Frontal cortex (tissue), 4 donors: ENCODE results near the gene SPATC1L. TPM values are rescaled to one million over a fixed set of nuclear protein-coding genes. Genes with fewer than 3 reads are reported as not detected.
A peak's percentile ranks its signal among the peaks of the same experiment; 100 is the strongest.
"Not testable (repeated sequence)": the region's sequence is repeated elsewhere in the genome, so short reads cannot be mapped to it uniquely, and the experiment has no call there.

Source experiments
- DNase-seq, 2 donors: peaks; one replicate each; pipeline ENCODE4 v3.0.0; 2012; ENCODE audit warnings: low spot score in 2 of 2
- FAIRE-seq: peaks from 2 replicates; lab custom pipeline; 2012; peaks lifted over from hg19 to GRCh38; lab: Jason Lieb, UNC
- total RNA-seq: library from RNA; depleted of rRNA; stranded (reverse); fragments of >200 nt; gene quantifications from one replicate; pipeline ENCODE4 v1.2.3, GENCODE V29; 2014
- donor health status: control.
- donor health status: control.
- donor health status: control.

Gene SPATC1L
- total RNA-seq, result 4.9 TPM

DNA sequence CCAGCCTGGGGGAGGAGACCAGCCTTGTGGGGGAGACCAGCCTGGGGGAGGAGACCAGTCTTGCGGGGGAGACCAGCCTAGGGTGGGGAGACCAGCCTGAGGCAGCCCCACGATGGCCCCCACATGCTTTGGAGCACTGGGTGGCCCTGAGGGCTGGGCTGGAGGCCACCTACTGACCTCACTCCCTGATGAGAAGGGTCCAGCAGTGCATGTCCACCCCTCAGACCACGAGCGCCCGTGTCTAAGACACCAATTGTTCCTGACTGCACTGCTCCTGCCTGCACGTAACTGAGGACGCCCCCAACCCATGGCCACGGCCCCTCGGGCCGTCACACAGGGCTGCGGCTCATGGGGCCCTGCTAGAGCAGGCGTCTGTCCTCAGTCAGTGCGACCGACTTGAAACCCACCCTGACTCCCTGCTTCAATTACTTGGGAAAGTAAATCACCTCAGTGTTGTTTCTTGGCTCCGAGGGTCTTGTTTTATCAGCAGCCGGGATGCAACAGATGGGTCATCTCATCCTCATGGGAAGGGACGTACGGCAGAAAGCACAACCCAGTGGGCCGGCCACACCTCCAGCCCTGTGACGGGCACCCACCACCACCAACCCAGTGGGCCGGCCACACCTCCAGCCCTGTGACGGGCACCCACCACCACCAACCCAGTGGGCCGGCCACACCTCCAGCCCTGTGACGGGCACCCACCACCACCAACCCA, at the start of gene SPATC1L:
TSS of gene SPATC1L (minus strand) at position 550 of the 715 bp plus-strand sequence. CDS start 1,643 bp downstream, outside the sequence.
- peak; percentile 100 for FAIRE-seq
- DNase-seq, result peak; percentile 83 to 86

DNA sequence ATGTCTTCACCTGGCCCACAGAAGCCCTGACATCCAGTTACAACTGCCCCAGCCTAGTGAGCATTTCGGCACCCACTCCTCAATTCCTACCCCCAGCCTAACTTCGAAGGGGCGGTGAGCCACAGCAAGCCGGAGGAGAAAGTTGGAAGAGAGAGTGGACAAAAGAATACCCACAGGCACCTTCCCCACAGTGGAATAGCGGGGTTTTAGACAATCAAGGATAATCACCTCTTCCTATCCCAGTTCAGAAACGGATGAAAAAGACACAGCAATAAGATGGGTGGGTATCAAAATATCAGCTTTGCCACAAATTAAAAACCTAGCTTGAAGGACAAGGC, 45.6 kb upstream of the SPATC1L start:
- FAIRE-seq (no peak), DNase-seq (no peak)

DNA sequence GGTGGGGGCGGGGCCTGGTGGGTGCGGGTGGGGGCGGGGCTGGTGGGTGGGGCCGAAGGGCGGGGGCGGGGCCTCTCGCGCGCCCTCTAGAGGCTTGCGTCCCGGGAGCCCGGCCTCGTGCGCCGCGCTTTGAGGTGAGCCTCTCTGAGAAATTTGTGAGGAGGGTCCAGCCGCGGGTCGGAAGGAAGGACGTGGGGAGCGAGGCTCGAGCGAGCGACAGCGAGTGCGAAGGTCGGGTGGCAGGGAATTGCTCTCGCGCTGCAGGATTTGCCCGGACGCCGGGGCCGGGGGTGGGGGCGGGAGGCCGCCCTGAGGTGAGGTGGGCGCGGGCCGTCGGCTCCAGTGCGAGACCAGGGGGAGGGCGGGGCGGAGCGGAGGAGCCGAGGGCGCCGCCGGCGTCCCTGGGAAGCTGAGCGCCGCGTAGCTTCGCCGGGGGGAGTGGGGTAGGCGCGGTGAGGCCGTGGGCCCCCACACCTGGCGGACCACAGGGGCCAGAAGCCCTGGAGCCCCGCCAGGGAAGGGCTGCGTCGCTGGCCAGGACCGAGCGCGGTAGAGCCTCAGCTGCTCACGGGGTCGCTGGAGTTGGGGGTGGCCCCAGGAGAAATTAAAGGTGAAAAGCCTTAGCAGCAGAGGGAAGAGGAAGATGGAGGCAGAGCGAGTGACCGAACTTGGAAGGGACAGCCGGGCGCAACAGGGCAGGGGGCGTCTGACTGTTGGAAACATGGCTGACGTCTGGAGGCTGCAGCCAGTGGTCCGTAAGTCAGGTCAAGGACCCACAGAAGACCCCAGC, 45.1 kb upstream of the SPATC1L start:
- peak; percentile 37 to 38 for DNase-seq
- FAIRE-seq, result no peak

DNA sequence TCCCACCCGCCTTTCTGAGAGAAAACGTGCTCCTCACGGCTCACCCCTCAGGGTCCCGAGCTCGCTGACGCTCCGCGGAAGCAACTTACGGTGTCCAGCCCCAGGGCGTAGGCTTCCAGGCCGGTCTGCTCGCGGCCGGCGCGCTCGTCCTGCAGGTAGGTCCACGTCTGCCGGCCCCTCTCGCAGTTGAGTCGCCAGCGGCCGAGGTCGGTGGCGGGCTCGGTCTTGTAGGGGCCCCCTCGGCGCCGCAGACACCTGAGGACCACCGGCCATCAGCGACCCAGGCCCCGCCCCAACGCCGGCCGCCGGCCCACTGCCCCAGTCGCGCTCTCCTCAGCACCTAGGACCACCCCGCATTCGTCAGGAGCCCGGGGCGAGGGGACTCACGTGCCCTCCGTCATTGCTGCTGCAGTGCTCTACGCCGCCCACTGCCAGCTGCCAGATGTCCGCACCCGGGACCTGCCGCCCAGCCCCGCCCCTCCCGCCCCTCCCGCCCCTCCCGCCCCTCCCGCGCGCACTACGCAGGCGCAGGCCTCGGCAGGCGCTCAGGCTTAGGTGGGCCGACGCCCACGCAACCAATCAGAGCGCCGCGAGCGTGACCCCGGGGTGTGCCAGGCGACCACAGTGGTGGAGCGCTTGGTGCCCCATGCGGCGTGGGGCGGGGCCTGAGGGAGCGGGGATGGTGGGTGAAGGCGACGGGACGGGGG, 44.2 kb upstream of the SPATC1L start, which contains the start of gene LSS:
TSS of gene LSS (minus strand) at position 430 of the 707 bp plus-strand sequence. CDS start at position 401, 29 bp downstream.
- FAIRE-seq, result no peak

DNA sequence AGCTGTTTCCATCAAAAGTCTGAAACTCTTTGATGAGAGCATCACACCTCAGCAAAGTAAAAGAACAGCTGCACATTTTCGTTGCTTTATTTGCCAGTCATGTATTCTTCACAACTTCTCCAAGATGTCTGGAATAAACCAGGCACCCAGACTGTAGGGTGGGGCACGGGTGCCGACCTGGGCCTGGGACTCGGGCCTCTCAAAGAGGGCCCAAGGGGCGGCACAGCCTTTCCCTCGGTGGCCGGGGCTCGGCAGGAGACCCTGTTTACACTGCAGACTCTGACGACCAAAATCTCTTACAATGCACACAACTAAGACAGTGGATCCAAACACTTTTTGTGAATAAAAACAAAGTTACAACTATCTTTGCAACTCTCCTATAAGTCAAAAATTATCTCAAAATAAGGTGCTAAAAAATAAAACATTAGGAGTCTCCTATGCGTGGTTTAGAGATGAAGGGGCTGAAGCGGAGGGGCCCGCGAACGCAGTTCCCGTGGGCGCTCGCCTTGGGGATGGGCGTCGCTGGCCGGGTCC, 43.6 kb upstream of the SPATC1L start:
- no peak for DNase-seq
- FAIRE-seq, result no peak

More for the DNA sequence above, 44.2 kb upstream of the SPATC1L start, which contains the start of gene LSS:
- peak; percentile 96 to 97 for DNase-seq

DNA sequence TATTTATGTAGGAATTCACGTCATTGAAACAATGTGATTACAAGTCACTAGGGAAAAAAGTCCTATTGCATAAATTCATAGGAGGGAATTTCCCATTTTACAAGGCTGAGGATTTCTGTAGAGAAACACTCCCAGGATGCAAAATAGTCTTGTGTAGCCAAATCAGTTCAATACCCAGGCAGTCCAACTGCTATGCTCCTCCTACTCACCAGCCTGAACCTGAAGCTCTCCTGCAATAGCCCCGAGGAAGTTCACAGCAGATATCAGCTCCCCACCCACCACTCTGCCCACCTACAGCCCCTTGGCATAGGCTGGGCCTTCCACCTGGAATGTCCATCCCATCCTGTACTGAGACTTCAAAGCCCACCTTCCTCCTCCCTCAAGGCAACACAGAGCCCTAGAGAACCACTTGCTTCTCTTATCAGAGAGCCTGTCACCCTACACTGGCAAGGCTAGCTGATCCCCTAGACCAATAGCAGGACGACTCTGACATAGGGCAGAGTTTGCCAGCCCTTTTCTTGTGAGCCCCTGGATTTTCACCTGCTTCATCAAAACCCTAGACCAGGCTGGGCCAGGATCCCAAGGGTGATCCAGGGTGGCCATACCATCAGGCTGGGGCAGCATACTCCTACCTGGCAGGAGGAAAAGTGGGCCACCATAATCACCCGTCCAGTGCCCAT, 42.8 kb upstream of the SPATC1L start:
- DNase-seq, result no peak
- no peak for FAIRE-seq

DNA sequence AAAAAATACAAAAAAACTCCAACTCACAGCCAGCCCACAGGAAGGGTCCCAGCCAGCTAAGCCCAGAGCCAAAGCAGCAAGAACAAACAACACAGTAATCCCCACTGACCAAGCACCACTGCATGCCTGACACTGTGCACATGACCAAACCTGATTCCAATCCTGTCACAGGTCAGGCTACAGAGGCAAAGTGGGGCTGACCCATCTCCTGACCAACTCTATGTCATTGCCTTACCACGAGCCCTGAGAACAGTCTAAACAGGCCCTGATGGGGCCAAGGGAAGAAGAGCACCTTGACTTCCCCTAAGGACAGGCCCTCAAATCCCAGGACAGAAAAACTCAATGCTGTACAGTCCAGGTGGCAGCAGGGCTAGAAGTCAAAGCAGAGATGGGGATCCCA, 41.9 kb upstream of the SPATC1L start:
- DNase-seq, result no peak
- FAIRE-seq, result no peak

DNA sequence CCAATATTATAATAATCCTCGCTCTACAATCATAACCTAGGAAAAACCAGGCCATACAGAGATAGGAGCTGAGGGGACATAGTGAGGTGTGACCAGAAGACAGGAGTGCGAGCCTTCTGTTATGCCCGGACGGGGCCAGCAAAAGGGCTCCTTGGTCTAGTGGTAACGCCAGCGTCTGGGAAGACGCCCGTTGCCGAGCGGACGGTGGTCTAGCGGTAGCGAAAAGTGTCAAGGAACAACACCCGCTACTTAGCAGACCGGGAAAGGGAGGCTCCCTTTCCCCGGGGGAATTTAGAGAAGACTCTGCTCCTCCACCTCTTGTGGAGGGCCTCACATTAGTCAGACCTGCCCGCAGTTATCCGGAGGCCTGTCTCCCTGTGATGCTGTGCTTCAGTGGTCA, 39.4 kb upstream of the SPATC1L start:
- not testable (repeated sequence) for FAIRE-seq, DNase-seq

DNA sequence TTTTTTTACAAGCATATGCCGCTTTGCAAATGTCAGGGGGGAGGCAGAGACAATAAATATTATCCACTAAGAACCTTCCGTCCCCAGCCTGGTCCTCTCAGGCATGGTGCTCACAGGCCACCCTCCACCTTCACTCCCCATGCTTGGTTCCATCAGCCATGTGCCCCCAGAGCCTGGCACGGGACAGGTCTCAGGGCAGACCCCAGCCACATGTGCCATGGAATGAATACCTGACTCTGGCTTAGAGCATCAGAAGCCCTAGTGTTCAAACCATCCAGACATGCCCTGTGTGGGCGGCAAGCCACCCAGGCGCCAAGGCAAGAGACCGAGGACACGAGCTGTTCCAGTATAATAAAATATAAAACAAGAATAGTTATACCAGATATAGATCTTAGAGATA, 39.0 kb upstream of the SPATC1L start:
- DNase-seq, result no peak
- no peak for FAIRE-seq

DNA sequence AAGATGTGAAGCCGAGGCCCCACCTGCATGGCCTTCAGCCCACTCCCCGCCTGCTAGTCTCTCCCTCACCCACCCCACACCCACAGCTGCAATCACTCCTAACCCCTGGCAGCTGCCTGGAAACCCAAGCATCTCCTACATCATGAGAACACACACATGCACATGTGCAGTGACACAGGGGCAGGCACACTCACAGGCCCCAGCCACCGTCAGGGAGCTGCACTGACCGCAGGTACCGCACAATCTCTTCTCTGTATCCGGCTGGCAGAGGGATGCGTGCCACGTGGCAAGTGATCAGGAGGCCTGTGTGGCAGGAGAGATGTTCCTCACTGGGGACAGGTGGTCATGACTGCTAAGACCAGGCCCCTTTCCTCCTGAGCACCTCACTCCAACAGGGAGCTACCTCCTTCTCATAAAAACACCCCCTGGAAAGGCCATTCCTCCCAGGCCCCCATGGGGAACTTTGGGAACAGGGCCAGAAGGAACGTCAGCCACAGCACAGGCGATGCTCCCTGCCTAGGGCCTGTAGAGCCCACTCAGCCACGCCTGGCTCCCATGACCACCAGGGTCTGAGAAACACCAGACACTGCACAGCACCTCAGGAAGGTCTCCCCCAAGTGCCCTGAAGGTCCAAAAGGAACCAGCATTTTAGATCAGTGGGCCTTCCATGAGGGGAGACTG, 38.3 kb upstream of the SPATC1L start:
- FAIRE-seq, result no peak

DNA sequence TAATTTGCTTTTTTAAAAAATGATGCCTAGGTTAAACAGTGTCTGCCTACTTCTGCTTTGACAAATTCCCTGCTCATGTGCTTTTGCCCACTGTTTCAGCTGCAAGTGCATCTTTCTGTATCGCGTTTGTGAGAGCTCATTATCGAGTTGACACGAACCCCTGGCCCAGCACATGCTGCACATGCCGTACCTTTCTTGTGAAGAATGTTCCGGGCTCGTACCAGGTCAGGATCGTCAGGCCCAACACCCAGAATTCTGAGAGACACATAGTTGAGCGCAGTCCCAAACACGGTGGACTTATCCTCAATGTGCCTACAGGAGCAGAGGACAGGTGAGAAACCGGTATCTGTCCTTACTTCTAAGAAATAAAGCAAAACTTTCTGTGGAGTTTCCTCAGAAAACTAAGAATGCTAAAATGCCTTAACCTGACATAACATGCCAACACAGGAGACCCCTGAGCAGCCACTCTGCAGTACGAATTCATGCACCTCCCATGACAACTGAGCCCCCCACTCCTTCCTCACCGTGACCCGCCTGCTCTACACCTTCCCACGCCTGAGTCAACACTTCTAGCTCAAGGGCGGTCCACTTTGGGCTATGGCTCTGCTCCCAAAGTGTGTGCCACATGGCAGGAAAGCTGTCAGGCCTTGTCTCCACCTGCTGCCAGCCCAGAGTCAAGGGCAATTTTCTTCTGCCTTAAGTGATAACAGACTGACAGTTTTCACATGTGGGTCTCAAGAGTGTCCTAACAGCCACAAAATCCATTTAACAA, 37.6 kb upstream of the SPATC1L start:
- no peak for FAIRE-seq

More for the DNA sequence above, 38.3 kb upstream of the SPATC1L start:
- no peak for DNase-seq

DNA sequence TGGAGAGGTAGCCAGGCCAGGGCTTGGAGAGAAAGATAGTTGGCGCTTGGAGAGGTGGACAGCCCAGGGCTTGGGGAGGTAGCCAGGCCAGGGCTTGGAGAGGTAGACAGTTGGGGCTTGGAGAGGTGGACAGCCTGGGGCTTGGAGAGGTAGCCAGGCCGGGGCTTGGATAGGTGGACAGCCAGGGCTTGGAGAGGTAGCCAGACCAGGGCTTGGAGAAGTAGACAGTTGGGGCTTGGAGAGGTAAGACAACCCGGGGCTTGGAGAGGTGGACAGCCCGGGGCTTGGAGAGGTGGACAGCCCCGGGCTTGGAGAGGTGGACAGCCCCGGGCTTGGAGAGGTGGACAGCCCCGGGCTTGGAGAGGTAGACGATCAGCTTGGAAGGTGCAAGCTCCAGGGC, 36.6 kb upstream of the SPATC1L start:
- FAIRE-seq (no peak), DNase-seq (no peak)

More for the DNA sequence above, 37.6 kb upstream of the SPATC1L start:
- DNase-seq, result no peak

DNA sequence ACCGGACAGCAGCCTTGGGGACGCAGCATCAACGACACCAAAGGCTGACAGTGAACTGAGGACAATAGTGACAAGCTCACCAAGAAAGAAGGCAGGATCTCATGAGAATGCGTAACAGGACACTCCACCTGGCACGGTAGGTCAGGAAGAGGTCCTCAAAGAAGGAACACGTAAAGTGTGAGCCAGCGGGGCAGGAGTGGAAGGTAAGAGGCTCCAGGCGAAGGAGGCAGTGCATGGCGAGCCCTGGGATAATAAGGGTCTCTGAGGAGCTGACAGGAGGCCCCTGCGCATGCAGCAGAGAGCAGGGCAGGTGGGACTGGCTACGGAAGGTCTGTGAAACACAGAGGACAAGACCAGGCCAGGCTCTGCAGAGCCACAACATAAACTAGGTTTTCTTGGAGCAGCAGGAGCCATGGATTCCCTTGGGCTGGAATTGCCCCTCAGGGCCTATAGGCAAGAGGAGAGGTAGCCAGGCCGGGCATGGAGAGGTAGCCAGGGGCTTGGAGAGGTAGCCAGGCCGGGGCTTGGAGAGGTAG, 36.1 kb upstream of the SPATC1L start:
- DNase-seq (no peak), FAIRE-seq (no peak)

DNA sequence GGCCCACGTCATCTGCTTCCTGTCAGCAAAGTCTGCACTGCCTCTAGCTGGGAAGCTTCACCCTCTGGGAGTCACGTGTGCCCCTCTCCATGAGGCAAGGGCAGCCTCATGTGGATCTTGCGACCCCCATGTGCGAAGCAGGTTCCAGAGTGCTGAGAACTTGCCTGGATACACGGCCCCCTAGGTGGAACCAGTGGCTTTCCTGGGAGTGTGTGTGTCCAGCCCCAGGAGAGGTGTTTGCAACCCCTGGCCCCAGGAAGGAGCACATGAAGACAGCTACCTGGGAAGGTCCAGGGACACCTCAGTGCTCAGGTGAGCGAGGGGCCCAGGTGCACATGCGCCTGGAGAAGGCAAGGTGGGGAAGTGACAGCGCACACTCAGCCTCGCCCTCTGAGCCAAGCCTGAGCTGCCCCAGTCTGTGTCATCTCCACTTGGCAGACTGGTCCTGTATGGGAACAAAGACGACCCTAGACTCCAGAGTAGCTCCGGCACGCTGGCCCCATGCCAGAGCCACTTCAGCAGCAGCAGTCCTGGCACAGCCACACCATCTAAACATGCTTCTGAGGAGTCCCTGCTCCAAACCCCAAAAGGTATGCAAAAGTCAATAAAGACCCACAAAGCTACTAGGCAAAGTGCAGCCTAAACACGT, 35.5 kb upstream of the SPATC1L start:
- no peak for DNase-seq
- no peak for FAIRE-seq

DNA sequence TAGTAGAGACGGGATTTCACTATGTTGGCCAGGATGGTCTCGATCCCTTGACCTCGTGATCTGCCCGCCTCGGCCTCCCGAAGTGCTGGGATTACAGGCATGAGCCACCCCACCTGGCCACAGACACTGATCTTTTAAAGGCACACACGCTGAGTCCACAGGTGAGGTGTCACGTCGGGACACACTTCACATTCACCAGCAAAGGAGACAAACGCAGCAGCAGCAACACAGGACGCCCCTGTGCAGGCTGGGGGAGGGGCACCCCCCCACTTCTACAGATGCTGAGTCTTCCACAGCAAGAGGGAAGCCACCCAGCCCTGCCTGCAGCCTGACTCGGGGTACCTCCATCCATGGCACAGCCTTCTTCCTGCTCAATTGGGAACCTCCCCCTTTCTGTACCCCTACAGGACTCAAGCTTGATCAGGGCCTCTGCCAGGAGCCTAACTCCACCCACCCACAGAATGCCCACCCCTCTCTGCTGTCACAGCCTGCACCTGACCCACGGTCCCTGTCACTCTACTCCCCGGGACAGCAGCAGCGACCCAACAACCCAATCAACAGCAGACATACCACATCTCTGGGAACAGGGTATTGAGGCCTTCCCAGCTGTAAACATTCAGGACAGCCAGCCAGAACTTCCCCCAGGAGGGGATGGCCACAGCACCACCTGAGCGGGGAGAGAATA, 34.8 kb upstream of the SPATC1L start:
- DNase-seq (no peak), FAIRE-seq (no peak)

DNA sequence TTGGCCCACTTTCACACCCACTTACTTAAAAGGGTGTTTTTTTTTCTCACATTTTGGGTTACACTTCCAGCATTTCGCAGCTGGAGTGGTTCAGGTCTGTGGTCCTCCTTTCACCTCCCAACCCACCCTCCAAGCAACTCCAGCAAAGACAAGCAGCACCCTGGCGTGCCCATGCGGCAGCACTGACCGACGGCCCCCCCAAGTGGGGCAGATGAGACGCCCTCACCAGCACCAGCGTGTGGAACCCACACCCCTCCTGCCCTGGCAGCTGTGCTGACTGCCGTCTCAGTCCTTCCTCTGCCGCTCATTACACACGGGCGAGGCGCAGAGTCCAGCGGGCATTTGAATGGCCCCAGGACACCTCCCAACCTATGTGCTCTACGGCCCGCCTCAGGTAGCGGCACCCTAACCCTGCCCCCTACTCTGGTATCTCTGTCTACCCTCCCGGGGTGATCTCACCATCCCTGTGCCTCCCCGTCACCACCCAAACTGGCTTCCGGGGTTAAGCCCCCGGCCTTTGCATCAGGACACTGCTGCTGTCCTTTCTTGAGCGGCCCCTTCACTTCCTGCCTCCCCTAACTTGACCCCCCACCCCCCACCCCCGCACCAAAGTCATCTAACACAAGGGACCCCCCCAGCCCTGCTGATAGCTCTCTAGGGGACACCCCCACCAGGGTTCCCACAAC, 33.4 kb upstream of the SPATC1L start:
- DNase-seq, result no peak
- FAIRE-seq, result no peak
